ENCODE measurements around the gene C1orf115. TPM values are rescaled to one million over a fixed set of nuclear protein-coding genes. Genes with fewer than 3 reads are reported as not detected.

The C1orf115 gene
- total and polyA plus RNA-seq, 2 of the 4 experiments (the other 2 are of a cell fraction), result 0.07 to 0.18 TPM

DNA sequence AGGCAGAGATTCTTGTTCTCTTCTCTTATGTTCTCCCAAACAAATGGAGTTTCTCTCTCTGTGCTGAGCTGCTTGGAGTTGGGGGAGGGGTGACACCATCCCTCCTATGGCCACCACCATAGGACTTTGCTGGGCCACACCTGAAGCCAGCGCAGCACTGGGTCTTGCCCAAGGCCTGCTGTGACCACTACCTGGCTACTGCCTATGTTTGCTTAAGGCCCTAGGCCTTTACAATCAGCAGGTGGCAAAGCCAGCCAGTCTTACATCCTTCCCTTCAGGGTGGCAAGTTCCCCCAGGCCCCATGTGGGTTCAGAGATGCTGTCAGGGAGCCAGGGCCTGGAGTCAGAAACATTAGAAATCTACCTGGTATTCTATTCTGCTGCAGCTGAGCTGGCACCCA, 51.7 kb downstream of the C1orf115 start:
- Histone ChIP-seq H3K4me2 (ENCODE audit: low read depth, low read length) (no peak overlapping the region), H2AFZ (replicated peaks; ENCODE audit: low read length, poor library complexity) (no peak overlapping the region), H4K91ac (ENCODE audit: insufficient read depth, low read depth, low read length) (no peak overlapping the region), H3K4me3 (ENCODE audit: insufficient read depth, low read depth, low read length) (no peak overlapping the region), H2BK15ac (ENCODE audit: low read depth, low read length) (no peak overlapping the region), H3K9me3 (ENCODE audit: control insufficient read depth, insufficient read depth, low read length) (no peaks in the 10 kb centered on the region), H4K20me1 (ENCODE audit: insufficient read depth, low read length) (no peaks in the 10 kb centered on the region), H3K27me3 (ENCODE audit: control insufficient read depth, insufficient read depth, low read length) (peaks cover 2% of the 10 kb centered on the region; the same call in 1 of the 2 replicates), H4K8ac (ENCODE audit: low read depth in 2 of 2, low read length in 2 of 2) (no peak overlapping the region), H3K79me1 (ENCODE audit: low read depth in 1 of 2, low read length in 2 of 2) (no peaks in the 10 kb centered on the region), H2BK120ac (ENCODE audit: low read depth, low read length) (no peak overlapping the region), H3K9ac (ENCODE audit: low read depth, low read length) (no peak overlapping the region), H3K36me3 (ENCODE audit: control insufficient read depth, insufficient read depth, low read length) (no peaks in the 10 kb centered on the region), H3K27ac (ENCODE audit: insufficient read depth, low read length) (no peak overlapping the region), H2BK20ac (ENCODE audit: low read depth, low read length) (no peak overlapping the region), H3K23ac (ENCODE audit: low read depth, low read length) (no peak overlapping the region), H3K18ac (ENCODE audit: low read depth, low read length) (no peak overlapping the region), H2AK5ac (ENCODE audit: low read depth, low read length) (no peak overlapping the region), H3K4me1 (ENCODE audit: control insufficient read depth, insufficient read depth, low read length) (no peaks in the 10 kb centered on the region), H3K9me1 (ENCODE audit: insufficient read depth, low read length) (no peaks in the 10 kb centered on the region; the same call in 1 of the 2 replicates), H2BK5ac (ENCODE audit: low read depth, low read length, poor library complexity, severe bottlenecking) (no peak overlapping the region), H4K5ac (ENCODE audit: low read depth, low read length) (no peak overlapping the region), H2AK9ac (replicated peaks; ENCODE audit: low read depth, low read length, poor library complexity) (no peak overlapping the region), H3K4ac (ENCODE audit: low read depth, low read length) (no peak overlapping the region), H3K14ac (replicated peaks; ENCODE audit: low read depth, low read length) (no peak overlapping the region), H3K56ac (ENCODE audit: extremely low read depth, insufficient read depth, low read length) (no peak overlapping the region)
- intact Hi-C loops (cut with micrococcal nuclease), result no loop called here
- DNase-seq (no peak), ATAC-seq (ENCODE audit: low read depth) (no peak)
- BruUV-seq (replicated peaks), result no TSS peak
- in situ Hi-C loops (cut with MboI; ENCODE audit: low sequenced_read_pairs), result no loop called here
- dilution Hi-C loops (cut with HindIII; ENCODE audit: low sequenced_read_pairs, unreplicated experiment), result no loop called here
- TF ChIP-seq MAFK (IDR thresholded peaks at IDR 0.05; ENCODE audit: low read depth, low read length), result no peak
- TF ChIP-seq BHLHE40 (IDR thresholded peaks at IDR 0.05; ENCODE audit: low read depth, low read length), result no peak
- TF ChIP-seq POLR2A (IDR thresholded peaks at IDR 0.05; ENCODE audit: low read depth, low read length), result no peak
- TF ChIP-seq, protein P1, sequence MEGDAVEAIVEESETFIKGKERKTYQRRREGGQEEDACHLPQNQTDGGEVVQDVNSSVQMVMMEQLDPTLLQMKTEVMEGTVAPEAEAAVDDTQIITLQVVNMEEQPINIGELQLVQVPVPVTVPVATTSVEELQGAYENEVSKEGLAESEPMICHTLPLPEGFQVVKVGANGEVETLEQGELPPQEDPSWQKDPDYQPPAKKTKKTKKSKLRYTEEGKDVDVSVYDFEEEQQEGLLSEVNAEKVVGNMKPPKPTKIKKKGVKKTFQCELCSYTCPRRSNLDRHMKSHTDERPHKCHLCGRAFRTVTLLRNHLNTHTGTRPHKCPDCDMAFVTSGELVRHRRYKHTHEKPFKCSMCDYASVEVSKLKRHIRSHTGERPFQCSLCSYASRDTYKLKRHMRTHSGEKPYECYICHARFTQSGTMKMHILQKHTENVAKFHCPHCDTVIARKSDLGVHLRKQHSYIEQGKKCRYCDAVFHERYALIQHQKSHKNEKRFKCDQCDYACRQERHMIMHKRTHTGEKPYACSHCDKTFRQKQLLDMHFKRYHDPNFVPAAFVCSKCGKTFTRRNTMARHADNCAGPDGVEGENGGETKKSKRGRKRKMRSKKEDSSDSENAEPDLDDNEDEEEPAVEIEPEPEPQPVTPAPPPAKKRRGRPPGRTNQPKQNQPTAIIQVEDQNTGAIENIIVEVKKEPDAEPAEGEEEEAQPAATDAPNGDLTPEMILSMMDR (conservative IDR thresholded peaks at IDR 0.05; ENCODE audit: low read depth, low read length), result no peak
- CTCF ChIA-PET, result no interaction called here
- POLR2A ChIA-PET (ENCODE audit: unreplicated experiment), result no interaction called here
- WGBS, 2 experiments (ENCODE audit: extremely low coverage in 2 of 2, insufficient read length in 1 of 2), result no CpG with 5 or more reads among the region's 1 CpG
